ENCODE results near the gene FMO4. TPM values are rescaled to one million over a fixed set of nuclear protein-coding genes. Genes with fewer than 3 reads are reported as not detected.

FMO4 gene
- total RNA-seq, 1 experiment from 2014 or later, result 0.98 TPM

GRCh38 chr1:171300401-171300800 is 13.6 kb upstream of the FMO4 start:
- TF ChIP-seq EZH2phosphoT487 (IDR thresholded peaks at IDR 0.05; ENCODE audit: borderline replicate concordance, low read length) (no peak), EZH2 (IDR thresholded peaks at IDR 0.05; ENCODE audit: low read length, unreplicated experiment) (no peak), CTCF (conservative IDR thresholded peaks at IDR 0.05; ENCODE audit: low read depth, low read length) (no peak)
- Histone ChIP-seq H3K9me2 (replicated peaks; ENCODE audit: low read length) (no peaks in the 10 kb centered on the region), H3K9me3 (ENCODE audit: low read length) (peaks cover 28% of the 10 kb centered on the region), H3K4me2 (ENCODE audit: low read length) (no peak overlapping the region), H3K36me3 (ENCODE audit: low read depth, low read length) (no peaks in the 10 kb centered on the region), H3K79me2 (ENCODE audit: low read length) (no peaks in the 10 kb centered on the region), H3K27me3 (ENCODE audit: low read length) (peaks cover 43% of the 10 kb centered on the region), H3K4me1 (ENCODE audit: insufficient read depth, low read length) (no peaks in the 10 kb centered on the region), H3F3A (ENCODE audit: low read length, unreplicated experiment) (no peaks in the 10 kb centered on the region), H3K4me3 (ENCODE audit: low read length) (no peak overlapping the region), H2AFZ (ENCODE audit: low read length) (no peak overlapping the region), H3K27ac (ENCODE audit: low read length) (no peak overlapping the region), H3K9ac (ENCODE audit: low read length) (no peak overlapping the region), H4K20me1 (ENCODE audit: low read length) (no peaks in the 10 kb centered on the region)
- POLR2A ChIA-PET (ENCODE audit: unreplicated experiment), result no interaction called here
- intact Hi-C loops (cut with micrococcal nuclease), result no loop called here
- CTCF ChIA-PET, result no interaction called here
- ATAC-seq, result no peak
- no TSS peak for BruUV-seq (replicated peaks)
- no peak for DNase-seq

- ChIA-PET CTCF (no interaction called here), POLR2A (ENCODE audit: unreplicated experiment) (no interaction called here)
Observed at GRCh38 chr1:171310661-171311087, 3.3 kb upstream of the FMO4 start.

More at GRCh38 chr1:171310661-171311087, 3.3 kb upstream of the FMO4 start:
- Histone ChIP-seq H3K4me1 (ENCODE audit: insufficient read depth, low read length) (peaks cover 6% of the 10 kb centered on the region), H2AFZ (ENCODE audit: low read length) (no peak overlapping the region), H3K27me3 (ENCODE audit: low read length) (peaks cover 32% of the 10 kb centered on the region), H4K20me1 (ENCODE audit: low read length) (no peaks in the 10 kb centered on the region), H3F3A (ENCODE audit: low read length, unreplicated experiment) (no peaks in the 10 kb centered on the region), H3K9me3 (ENCODE audit: low read length) (no peaks in the 10 kb centered on the region), H3K79me2 (ENCODE audit: low read length) (no peaks in the 10 kb centered on the region), H3K27ac (ENCODE audit: low read length) (no peak overlapping the region), H3K36me3 (ENCODE audit: low read depth, low read length) (no peaks in the 10 kb centered on the region), H3K4me2 (ENCODE audit: low read length) (no peak overlapping the region), H3K4me3 (ENCODE audit: low read length) (no peak overlapping the region), H3K9me2 (replicated peaks; ENCODE audit: low read length) (no peaks in the 10 kb centered on the region), H3K9ac (ENCODE audit: low read length) (no peak overlapping the region)
- TF ChIP-seq EZH2 (IDR thresholded peaks at IDR 0.05; ENCODE audit: low read length, unreplicated experiment), result no peak
- TF ChIP-seq CTCF (conservative IDR thresholded peaks at IDR 0.05; ENCODE audit: low read depth, low read length), result no peak
- no peak for TF ChIP-seq EZH2phosphoT487 (IDR thresholded peaks at IDR 0.05; ENCODE audit: borderline replicate concordance, low read length)
- intact Hi-C loops (cut with micrococcal nuclease), result loop anchor here (10.0 kb wide), 1 partner anchor 94 kb away; no protein-coding TSS in a partner anchor
- ATAC-seq, result no peak
- no TSS peak for BruUV-seq (replicated peaks)
- DNase-seq, result no peak
